Tibial artery (tissue), 4 donors: ENCODE data around the gene CPNE4.

Source experiments
- DNase-seq, 2 donors: peaks; one replicate each; pipeline ENCODE4 v3.0.0-alpha.2; 2019
- H3K27ac ChIP-seq, 2 donors: fragments of 200-600 bp; sonication (generic) in 1 of 2; 1 replicate in 1 of 2; 2 replicates in 1 of 2; pipeline ENCODE4 v1.5.1; 2018 to 2019; ENCODE audit warnings: mild to moderate bottlenecking in 1 of 2
- H3K27me3 ChIP-seq, 2 donors: fragments of 200-600 bp; sonication (generic) in 1 of 2; one replicate each; pipeline versions ENCODE4 v1.5.1 to v1.6.0; 2016 to 2019
- H3K36me3 ChIP-seq, 3 donors: fragments of 200-600 bp; sonication (generic) in 2 of 3; one replicate each; pipeline ENCODE4 v1.5.1; 2016 to 2019; ENCODE audit warnings: mild to moderate bottlenecking in 2 of 3
- H3K4me1 ChIP-seq, 4 donors: fragments of 200-600 bp; sonication (generic) in 2 of 4; 1 replicate in 3 of 4; 2 replicates in 1 of 4; pipeline ENCODE4 v1.5.1; 2016 to 2019
- H3K4me3 ChIP-seq, 2 donors: fragments of 200-600 bp; sonication (generic) in 1 of 2; 1 replicate in 1 of 2; 2 replicates in 1 of 2; pipeline ENCODE4 v1.5.1; 2018 to 2019; ENCODE audit warnings: mild to moderate bottlenecking in 2 of 2
- H3K9me3 ChIP-seq, 3 donors: fragments of 200-600 bp; sonication (generic) in 1 of 3; one replicate each; pipeline ENCODE4 v1.5.1; 2016 to 2019
- intact Hi-C: fragments of 100-400 bp; cut with DNase I; formaldehyde crosslinking; loops from one replicate; pipeline ENCODE4 v1.15.0; 2023; ENCODE audit warnings: low total_unique reads
- TF ChIP-seq, protein P1 (sequence below), 2 experiments: fragments of 200-600 bp in 1 of 2; fragments of 450-650 bp in 1 of 2; IDR thresholded peaks; one replicate each; pipeline ENCODE4 v1.5.1; 2017 to 2019; ENCODE audit warnings: antibody characterized with exemption in 2 of 2, mild to moderate bottlenecking in 1 of 2, moderate library complexity in 1 of 2

CPNE4 gene

DNA sequence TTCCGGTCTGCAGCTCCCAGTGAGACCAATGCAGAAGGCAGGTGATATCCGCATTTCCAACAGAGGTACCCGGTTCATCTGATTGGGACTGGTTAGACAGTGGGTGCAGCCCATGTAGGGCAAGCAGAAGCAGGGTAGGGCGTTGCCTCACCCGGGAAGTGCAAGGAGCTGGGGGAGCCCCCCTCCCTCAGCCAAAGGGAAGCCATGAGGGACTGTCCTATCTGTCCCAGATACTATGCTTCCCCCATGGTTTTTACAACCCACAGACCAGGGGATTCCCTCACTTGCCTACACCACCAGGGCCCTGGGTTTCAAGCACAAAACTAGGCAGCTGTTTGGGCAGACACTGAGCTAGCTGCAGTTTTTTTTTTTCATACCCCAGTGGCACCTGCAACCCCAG, 71.8 kb downstream of the CPNE4 start:
- TF ChIP-seq, protein P1, sequence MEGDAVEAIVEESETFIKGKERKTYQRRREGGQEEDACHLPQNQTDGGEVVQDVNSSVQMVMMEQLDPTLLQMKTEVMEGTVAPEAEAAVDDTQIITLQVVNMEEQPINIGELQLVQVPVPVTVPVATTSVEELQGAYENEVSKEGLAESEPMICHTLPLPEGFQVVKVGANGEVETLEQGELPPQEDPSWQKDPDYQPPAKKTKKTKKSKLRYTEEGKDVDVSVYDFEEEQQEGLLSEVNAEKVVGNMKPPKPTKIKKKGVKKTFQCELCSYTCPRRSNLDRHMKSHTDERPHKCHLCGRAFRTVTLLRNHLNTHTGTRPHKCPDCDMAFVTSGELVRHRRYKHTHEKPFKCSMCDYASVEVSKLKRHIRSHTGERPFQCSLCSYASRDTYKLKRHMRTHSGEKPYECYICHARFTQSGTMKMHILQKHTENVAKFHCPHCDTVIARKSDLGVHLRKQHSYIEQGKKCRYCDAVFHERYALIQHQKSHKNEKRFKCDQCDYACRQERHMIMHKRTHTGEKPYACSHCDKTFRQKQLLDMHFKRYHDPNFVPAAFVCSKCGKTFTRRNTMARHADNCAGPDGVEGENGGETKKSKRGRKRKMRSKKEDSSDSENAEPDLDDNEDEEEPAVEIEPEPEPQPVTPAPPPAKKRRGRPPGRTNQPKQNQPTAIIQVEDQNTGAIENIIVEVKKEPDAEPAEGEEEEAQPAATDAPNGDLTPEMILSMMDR (IDR thresholded peaks at IDR 0.05), result no peak
- H3K4me3 ChIP-seq, result no peak overlapping the region
- DNase-seq, result no peak
- H3K27ac ChIP-seq, result no peak overlapping the region
- no peaks in the 10 kb centered on the region for H3K4me1 ChIP-seq
- H3K36me3 ChIP-seq, result no peaks in the 10 kb centered on the region
- no peaks in the 10 kb centered on the region for H3K27me3 ChIP-seq
- intact Hi-C loops, result no loop called here
- no peaks in the 10 kb centered on the region for H3K9me3 ChIP-seq

DNA sequence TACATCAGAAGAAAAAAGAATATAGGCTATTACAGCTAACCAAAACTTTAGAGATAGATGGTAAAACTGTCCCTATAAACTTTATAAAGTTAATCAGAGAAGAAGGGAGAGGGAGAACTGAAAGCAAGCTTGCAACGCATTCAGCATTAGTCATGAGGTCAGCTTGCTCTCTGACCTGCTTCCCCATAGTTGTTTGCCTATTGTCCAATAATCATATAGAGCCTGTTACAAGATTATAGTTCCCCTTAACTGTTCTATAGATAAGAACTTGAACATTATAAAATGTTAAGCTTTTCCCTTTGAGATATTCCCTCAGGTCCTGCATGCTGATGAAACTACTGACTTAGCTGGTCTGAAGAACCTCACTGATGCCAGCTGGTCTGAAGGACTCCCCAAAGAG, 74.5 kb downstream of the CPNE4 start:
- Histone ChIP-seq H3K9me3 (no peaks in the 10 kb centered on the region), H3K27me3 (no peaks in the 10 kb centered on the region), H3K4me1 (no peaks in the 10 kb centered on the region), H3K36me3 (no peaks in the 10 kb centered on the region), H3K27ac (no peak overlapping the region), H3K4me3 (no peak overlapping the region)
- TF ChIP-seq, protein P1 (IDR thresholded peaks at IDR 0.05), result no peak
- DNase-seq, result no peak
- intact Hi-C loops, result no loop called here

DNA sequence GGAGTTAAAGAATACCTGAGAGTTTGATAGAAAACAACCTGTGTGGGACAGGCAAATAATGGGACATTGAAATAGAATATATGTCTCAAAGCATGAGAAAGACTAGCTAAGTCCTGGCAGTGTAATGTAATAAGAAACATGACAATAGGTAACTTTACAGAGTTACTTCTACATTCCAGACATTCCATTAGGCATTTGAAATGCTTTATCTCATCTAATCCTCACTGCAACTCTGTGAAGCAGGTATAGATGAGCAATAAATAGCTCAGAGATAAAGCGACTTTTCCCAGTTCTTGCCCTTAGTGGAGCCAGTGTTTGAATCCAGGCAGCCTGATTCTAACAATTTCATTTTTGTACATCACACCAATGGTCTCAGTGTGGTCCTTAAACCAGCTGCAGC, 76.8 kb downstream of the CPNE4 start:
- Histone ChIP-seq H3K4me1 (no peaks in the 10 kb centered on the region), H3K27me3 (no peaks in the 10 kb centered on the region), H3K27ac (no peak overlapping the region), H3K36me3 (no peaks in the 10 kb centered on the region), H3K4me3 (no peak overlapping the region), H3K9me3 (no peaks in the 10 kb centered on the region)
- TF ChIP-seq, protein P1 (IDR thresholded peaks at IDR 0.05), result no peak
- no peak for DNase-seq
- intact Hi-C loops, result no loop called here

DNA sequence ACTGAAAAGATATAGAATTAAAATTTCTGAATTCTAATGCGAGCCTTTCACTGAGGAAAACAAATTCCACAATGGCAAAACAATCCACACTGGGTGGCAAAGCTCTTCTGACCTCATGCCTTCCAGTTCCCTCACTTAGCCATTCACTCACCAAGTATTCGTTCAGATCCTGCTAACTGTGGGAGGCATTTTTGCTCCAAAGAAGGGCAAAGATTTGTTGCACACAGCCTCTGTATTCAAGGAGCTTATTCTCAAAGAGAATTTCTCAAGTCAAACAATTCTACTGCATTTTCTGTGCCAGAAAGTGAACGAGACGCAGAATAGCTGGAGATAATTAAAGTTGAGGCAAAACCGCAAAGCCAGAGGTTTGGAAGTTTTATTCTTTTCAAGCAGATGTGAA, 77.3 kb downstream of the CPNE4 start:
- Histone ChIP-seq H3K27ac (no peak overlapping the region), H3K4me3 (no peak overlapping the region)
- intact Hi-C loops, result no loop called here

DNA sequence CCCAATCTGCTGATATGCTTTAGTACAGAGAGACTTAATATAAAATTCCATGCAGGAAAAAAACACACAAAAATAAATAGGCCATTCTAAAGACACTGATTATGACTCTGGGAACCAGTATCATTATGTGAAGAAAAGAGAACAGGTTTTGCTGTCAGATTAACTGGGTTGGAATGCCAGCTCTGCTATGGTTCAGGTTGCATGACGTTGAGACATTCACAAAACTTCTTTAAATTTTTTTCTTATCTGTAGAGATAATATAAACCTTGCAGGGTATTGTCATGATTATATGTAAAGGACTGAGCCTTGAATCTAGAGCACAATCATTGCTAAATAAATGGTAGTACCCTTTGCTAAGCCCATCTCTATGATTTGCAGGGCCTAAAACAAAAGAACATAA, 86.0 kb downstream of the CPNE4 start:
- intact Hi-C loops, result no loop called here
- Histone ChIP-seq H3K36me3 (no peaks in the 10 kb centered on the region), H3K9me3 (no peaks in the 10 kb centered on the region), H3K4me3 (no peak overlapping the region), H3K27me3 (no peaks in the 10 kb centered on the region), H3K27ac (no peak overlapping the region), H3K4me1 (no peaks in the 10 kb centered on the region)
- no peak for DNase-seq
- TF ChIP-seq, protein P1 (IDR thresholded peaks at IDR 0.05), result no peak

More for the DNA sequence above, 77.3 kb downstream of the CPNE4 start:
- no peak for DNase-seq
- H3K4me1 ChIP-seq, result no peaks in the 10 kb centered on the region
- H3K9me3 ChIP-seq, result no peaks in the 10 kb centered on the region
- no peaks in the 10 kb centered on the region for H3K27me3 ChIP-seq
- TF ChIP-seq, protein P1 (IDR thresholded peaks at IDR 0.05), result no peak
- no peaks in the 10 kb centered on the region for H3K36me3 ChIP-seq

DNA sequence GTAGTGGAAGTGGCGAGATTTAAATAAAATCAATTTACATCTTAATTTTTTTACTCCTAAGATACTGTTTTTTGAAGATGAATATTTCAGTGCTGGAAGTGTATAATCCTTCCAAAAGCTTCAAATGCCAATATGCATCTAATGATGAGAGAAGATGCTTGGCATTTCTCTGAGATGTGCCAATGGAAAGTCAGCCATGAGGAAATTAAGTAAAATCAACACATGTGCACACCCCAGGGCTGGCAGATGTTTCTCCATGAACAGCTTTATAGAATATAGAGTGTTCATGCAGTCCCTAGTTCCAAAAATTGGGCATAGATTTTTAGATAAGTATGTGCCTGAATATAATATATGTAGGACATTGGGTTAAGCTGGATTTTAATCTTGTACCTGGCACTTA, 90.1 kb downstream of the CPNE4 start:
- Histone ChIP-seq H3K36me3 (no peaks in the 10 kb centered on the region), H3K9me3 (no peaks in the 10 kb centered on the region), H3K27me3 (no peaks in the 10 kb centered on the region), H3K4me3 (no peak overlapping the region), H3K27ac (no peak overlapping the region), H3K4me1 (no peaks in the 10 kb centered on the region)
- TF ChIP-seq, protein P1 (IDR thresholded peaks at IDR 0.05), result no peak
- no peak for DNase-seq
- intact Hi-C loops, result no loop called here
